CD4-positive, alpha-beta T cell (primary cell): ENCODE results near the gene RET. TPM values are rescaled to one million over a fixed set of nuclear protein-coding genes. Genes with fewer than 3 reads are reported as not detected.

Experiments
- ATAC-seq: fragments of 200-7000 bp; cut with Tn5 transposase; one replicate; pipeline ENCODE4 v1.10.0; 2022; ENCODE audit warnings: mild to moderate bottlenecking; ENCODE audit not compliant: poor library complexity
- CTCF ChIA-PET: fragments of 350-600 bp; sonication (Branson Sonifier 250); formaldehyde crosslinking; loops from one replicate; lab custom pipeline; 2021; ENCODE audit warnings: antibody characterized with exemption, inconsistent platforms; lab: Charles Lee
- POLR2A ChIA-PET: fragments of 350-600 bp; sonication (Branson Sonifier 250); formaldehyde crosslinking; loops from one replicate; lab custom pipeline; 2021; ENCODE audit warnings: antibody characterized with exemption, inconsistent platforms; lab: Charles Lee
- DNase-seq, 14 experiments: peaks; one replicate each; pipeline ENCODE4 v3.0.0-alpha.2; 2013 to 2020; ENCODE audit warnings: mixed read lengths in 2 of 14
- H3K27ac ChIP-seq, 2 donors: one replicate each; pipeline versions ENCODE4 v1.5.1 to v1.7.0; 2013; ENCODE audit warnings: low read length in 2 of 2, low read depth in 1 of 2, mild to moderate bottlenecking in 1 of 2
- H3K27me3 ChIP-seq, 2 experiments: 1 replicate in 1 of 2; 2 replicates in 1 of 2; pipeline versions ENCODE4 v1.6.1 to v1.7.0; 2013; ENCODE audit warnings: low read length in 2 of 2, control low read depth in 1 of 2, mild to moderate bottlenecking in 1 of 2, moderate library complexity in 1 of 2; ENCODE audit not compliant: insufficient read depth in 2 of 2, control insufficient read depth in 1 of 2
- H3K36me3 ChIP-seq: one replicate; pipeline ENCODE4 v1.6.1; 2013; ENCODE audit warnings: low read length, control low read depth; ENCODE audit not compliant: insufficient read depth
- H3K4me1 ChIP-seq: one replicate; pipeline ENCODE4 v1.6.1; 2013; ENCODE audit warnings: low read length, control low read depth; ENCODE audit not compliant: insufficient read depth
- H3K4me3 ChIP-seq: one replicate; pipeline ENCODE4 v1.5.1; 2013; ENCODE audit warnings: mild to moderate bottlenecking, low read length, moderate library complexity
- H3K9me3 ChIP-seq, 2 experiments: 1 replicate in 1 of 2; 2 replicates in 1 of 2; pipeline versions ENCODE4 v1.6.1 to v1.7.0; 2013; ENCODE audit warnings: low read length in 2 of 2, mild to moderate bottlenecking in 2 of 2, control low read depth in 1 of 2, moderate library complexity in 1 of 2; ENCODE audit not compliant: control insufficient read depth in 1 of 2, insufficient read depth in 1 of 2
- H3K27ac Mint-ChIP-seq: one replicate; pipeline ENCODE4 v1.8.0; 2020; ENCODE audit warnings: mixed read lengths
- H3K27me3 Mint-ChIP-seq: one replicate; pipeline ENCODE4 v1.8.0; 2021; ENCODE audit warnings: mixed read lengths
- H3K36me3 Mint-ChIP-seq: one replicate; pipeline ENCODE4 v1.8.0; 2021; ENCODE audit warnings: low read depth, mixed read lengths
- H3K4me1 Mint-ChIP-seq: one replicate; pipeline ENCODE4 v1.8.0; 2021; ENCODE audit warnings: low read depth, mixed read lengths
- H3K4me3 Mint-ChIP-seq: one replicate; pipeline ENCODE4 v1.8.0; 2020; ENCODE audit warnings: mild to moderate bottlenecking, mixed read lengths
- H3K9me3 Mint-ChIP-seq: one replicate; pipeline ENCODE4 v1.8.0; 2020; ENCODE audit warnings: mixed read lengths
- intact Hi-C, 2 experiments: fragments of 100-400 bp; cut with DNase I in 1 of 2; cut with micrococcal nuclease in 1 of 2; formaldehyde crosslinking; loops; one replicate each; pipeline versions ENCODE4 v1.15.1 to v1.9.0; 2023 to 2025; cut with DNase I, micrococcal nuclease
- total RNA-seq, 174 experiments: library from RNA in 2 of 174; stranded (reverse) in 2 of 174; gene quantifications; one replicate each; pipeline ENCODE4 v1.2.3 and lab custom pipeline; 2021 to 2026
- TF ChIP-seq, protein P1 (sequence below): fragments of 200-600 bp; IDR thresholded peaks from one replicate; pipeline ENCODE4 v1.8.0; 2022; ENCODE audit warnings: antibody characterized with exemption, mild to moderate bottlenecking

RET gene
- total RNA-seq, 2 experiments from 2014 or later, result not detected

DNA sequence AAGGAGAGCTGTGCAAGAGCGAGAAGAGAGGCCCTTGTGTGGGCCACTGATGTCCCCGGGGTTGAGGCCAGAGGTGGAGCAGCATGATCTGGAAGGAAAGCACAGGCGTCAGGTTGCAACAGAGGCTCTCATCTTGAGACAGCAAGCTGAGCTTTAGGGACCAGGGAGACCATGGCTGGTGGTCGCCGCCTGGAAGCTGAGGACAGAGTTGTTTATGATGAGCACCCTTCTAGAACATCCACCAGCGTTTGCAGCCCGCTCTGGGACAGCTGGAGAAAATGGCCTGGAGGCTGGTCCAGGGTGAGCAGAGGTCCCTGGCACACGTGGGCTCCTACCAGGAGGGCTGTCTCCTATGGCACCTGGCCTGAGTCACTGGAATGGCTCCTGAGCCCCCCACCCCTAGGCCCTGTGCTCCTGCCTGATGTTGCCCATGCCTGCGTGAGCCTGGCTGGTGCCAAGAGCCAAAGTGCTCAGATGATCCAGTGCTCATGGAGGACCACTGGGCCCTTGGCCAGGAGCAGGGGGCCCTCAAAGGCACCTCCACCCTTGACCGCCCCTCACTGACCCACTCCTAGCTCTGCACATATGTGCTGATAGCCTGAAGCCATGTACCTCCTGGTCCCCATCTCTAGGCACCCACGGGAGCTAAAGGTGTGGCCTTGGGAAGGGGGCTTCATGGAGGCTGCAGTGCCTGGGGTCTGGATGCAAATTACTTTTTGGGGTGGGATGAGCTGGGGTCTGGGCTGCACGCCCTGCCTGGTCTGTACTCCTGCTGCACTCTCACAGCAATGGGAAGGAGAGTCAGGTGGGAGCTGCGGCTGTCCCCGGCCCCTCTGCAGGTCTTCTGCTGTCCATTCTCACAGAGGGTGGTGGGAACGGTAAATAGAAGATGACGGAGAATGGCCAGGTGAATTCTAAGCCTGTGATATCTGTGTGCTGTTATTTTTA lies 40.1 kb upstream of the RET start:
- H3K36me3 Mint-ChIP-seq, result no peaks in the 10 kb centered on the region
- DNase-seq (no peak), ATAC-seq (no peak)
- peaks cover 5% of the 10 kb centered on the region for H3K4me1 Mint-ChIP-seq
- ChIA-PET POLR2A (no interaction called here), CTCF (no interaction called here)
- H3K27me3 ChIP-seq, result no peaks in the 10 kb centered on the region
- TF ChIP-seq, protein P1, sequence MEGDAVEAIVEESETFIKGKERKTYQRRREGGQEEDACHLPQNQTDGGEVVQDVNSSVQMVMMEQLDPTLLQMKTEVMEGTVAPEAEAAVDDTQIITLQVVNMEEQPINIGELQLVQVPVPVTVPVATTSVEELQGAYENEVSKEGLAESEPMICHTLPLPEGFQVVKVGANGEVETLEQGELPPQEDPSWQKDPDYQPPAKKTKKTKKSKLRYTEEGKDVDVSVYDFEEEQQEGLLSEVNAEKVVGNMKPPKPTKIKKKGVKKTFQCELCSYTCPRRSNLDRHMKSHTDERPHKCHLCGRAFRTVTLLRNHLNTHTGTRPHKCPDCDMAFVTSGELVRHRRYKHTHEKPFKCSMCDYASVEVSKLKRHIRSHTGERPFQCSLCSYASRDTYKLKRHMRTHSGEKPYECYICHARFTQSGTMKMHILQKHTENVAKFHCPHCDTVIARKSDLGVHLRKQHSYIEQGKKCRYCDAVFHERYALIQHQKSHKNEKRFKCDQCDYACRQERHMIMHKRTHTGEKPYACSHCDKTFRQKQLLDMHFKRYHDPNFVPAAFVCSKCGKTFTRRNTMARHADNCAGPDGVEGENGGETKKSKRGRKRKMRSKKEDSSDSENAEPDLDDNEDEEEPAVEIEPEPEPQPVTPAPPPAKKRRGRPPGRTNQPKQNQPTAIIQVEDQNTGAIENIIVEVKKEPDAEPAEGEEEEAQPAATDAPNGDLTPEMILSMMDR, result no peak
- H3K4me3 Mint-ChIP-seq, result no peak overlapping the region
- peaks cover 5% of the 10 kb centered on the region for H3K9me3 Mint-ChIP-seq
- H3K9me3 ChIP-seq, result peaks cover 3 to 13% of the 10 kb centered on the region in 2 experiments
- no peak overlapping the region for H3K27ac Mint-ChIP-seq
- no peaks in the 10 kb centered on the region for H3K36me3 ChIP-seq
- H3K4me1 ChIP-seq, result no peaks in the 10 kb centered on the region
- H3K27ac ChIP-seq, result no peak overlapping the region
- H3K4me3 ChIP-seq, result no peak overlapping the region
- intact Hi-C loops, result no loop called here
- no peaks in the 10 kb centered on the region for H3K27me3 Mint-ChIP-seq

DNA sequence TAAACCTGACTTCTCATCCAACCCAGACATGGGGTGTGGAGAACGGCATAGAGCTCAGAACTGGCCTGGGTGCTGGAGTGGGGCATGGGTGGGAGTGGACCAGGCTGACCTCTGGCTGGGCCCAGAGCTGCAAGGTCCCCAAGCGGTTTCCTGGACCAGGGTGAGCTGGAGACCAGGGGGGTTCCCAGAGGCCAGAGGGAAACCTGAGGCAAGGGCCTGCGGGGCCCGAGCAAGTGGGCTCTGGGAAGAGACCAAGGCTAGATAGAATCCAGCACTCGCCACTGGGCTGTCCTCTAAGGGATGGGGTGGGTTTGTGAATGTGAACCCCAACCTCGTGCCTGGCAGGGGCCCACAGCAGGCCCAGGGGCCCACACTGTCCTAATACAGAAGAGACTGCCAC lies 39.4 kb upstream of the RET start:
- DNase-seq, result no peak
- TF ChIP-seq, protein P1, result no peak

DNA sequence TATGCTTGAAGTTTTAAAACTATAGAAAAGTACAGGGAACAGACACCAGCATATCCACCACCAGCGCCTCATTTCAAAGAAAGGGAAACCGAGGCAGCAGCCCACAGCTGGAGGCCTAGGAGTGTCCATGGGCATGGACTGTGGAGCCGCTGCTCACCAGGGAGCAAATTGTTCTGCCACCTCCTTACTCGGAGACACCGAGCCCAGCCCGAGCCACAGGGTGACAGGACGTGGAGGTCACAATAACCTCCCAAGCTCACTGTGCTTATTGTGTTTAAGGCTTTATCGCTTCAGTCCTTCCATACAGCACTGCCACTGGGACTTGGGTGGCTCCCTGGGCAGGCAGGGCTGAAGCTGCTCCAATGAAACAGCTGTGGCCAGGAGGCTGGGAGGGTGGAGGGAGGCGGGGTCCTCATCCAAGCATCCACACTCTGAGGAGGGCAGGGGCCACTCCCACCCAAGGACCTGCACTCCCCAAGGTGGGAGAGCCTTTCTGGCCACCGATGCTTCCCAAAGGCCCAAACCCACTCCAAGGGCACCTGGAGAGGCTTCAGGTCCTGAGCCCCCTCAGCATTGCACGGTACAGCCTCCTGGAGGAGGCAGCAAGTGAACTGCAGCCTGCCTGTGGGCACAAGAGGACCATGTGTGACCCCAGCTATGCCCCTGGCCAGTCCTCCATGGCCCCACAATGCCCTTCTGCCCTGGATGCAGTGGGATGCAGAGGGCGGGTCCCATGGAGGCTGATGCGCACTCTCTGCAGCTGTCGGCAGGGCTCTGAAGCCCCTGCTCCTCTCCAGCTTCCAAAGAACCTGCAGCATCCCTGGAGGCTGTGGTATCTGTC lies 38.7 kb upstream of the RET start:
- TF ChIP-seq, protein P1, result no peak
- Histone ChIP-seq H3K27ac (no peak overlapping the region), H3K4me3 (no peak overlapping the region), H3K9me3 (peaks cover 0 to 2% of the 10 kb centered on the region in 2 experiments), H3K4me1 (no peaks in the 10 kb centered on the region), H3K27me3 (no peaks in the 10 kb centered on the region), H3K36me3 (no peaks in the 10 kb centered on the region)
- Mint-ChIP-seq H3K27me3 (no peaks in the 10 kb centered on the region), H3K4me3 (no peak overlapping the region), H3K36me3 (no peaks in the 10 kb centered on the region), H3K4me1 (peaks cover 5% of the 10 kb centered on the region), H3K27ac (no peak overlapping the region), H3K9me3 (peaks cover 3% of the 10 kb centered on the region)
- DNase-seq (no peak), ATAC-seq (no peak)
- ChIA-PET POLR2A (no interaction called here), CTCF (no interaction called here)
- intact Hi-C loops, result no loop called here

More for the DNA sequence above, 39.4 kb upstream of the RET start:
- no peak for ATAC-seq
- Mint-ChIP-seq H3K27ac (no peak overlapping the region), H3K36me3 (no peaks in the 10 kb centered on the region), H3K27me3 (no peaks in the 10 kb centered on the region), H3K4me1 (peaks cover 5% of the 10 kb centered on the region), H3K4me3 (no peak overlapping the region), H3K9me3 (peaks cover 3% of the 10 kb centered on the region)
- Histone ChIP-seq H3K27me3 (no peaks in the 10 kb centered on the region), H3K27ac (no peak overlapping the region), H3K4me1 (no peaks in the 10 kb centered on the region), H3K36me3 (no peaks in the 10 kb centered on the region), H3K4me3 (no peak overlapping the region), H3K9me3 (peaks cover 0 to 9% of the 10 kb centered on the region in 2 experiments)
- ChIA-PET CTCF (no interaction called here), POLR2A (no interaction called here)
- intact Hi-C loops, result no loop called here
